22Rv1 (cell line): ENCODE data around the gene RAX2.
"Not testable (repeated sequence)": the region's sequence is repeated elsewhere in the genome, so short reads cannot be mapped to it uniquely, and the experiment has no call there.

ENCODE experiments used
- H3K27ac ChIP-seq: fragments of 450-650 bp; 2 replicates; pipeline ENCODE4 v1.5.1; 2017
- CTCF ChIP-seq: fragments of 450-650 bp; IDR thresholded peaks from 2 replicates; pipeline ENCODE4 v1.5.1; 2017; ENCODE audit warnings: mild to moderate bottlenecking
- ZFX ChIP-seq: fragments of 450-650 bp; IDR thresholded peaks from 2 replicates; pipeline ENCODE4 v1.6.1; 2017; ENCODE audit warnings: antibody characterized with exemption, borderline replicate concordance

Gene RAX2

GRCh38 chr19:3771906-3772455 lies at the start of gene RAX2:
Gene RAX2 (minus strand): TSS chr19:3772228. CDS start chr19:3771742, 486 bp downstream.
- H3K27ac ChIP-seq = no peak within 1 kb of the TSS
- TF ChIP-seq ZFX (no peak), CTCF (no peak)

GRCh38 chr19:3821156-3821555 lies 49.1 kb upstream of the RAX2 start:
- TF ChIP-seq CTCF = no peak
- no peak for TF ChIP-seq ZFX
- no peak overlapping the region for H3K27ac ChIP-seq

GRCh38 chr19:3819989-3820388 lies 48.0 kb upstream of the RAX2 start:
- no peak for TF ChIP-seq CTCF
- no peak overlapping the region for H3K27ac ChIP-seq

- H3K27ac ChIP-seq = no peak overlapping the region
- TF ChIP-seq CTCF (no peak), ZFX (no peak)
Observed at GRCh38 chr19:3818918-3819317, 46.9 kb upstream of the RAX2 start.

GRCh38 chr19:3818466-3818865 lies 46.4 kb upstream of the RAX2 start:
- no peak overlapping the region for H3K27ac ChIP-seq
- TF ChIP-seq CTCF (no peak), ZFX (no peak)

- H3K27ac ChIP-seq = no peak overlapping the region
- no peak for TF ChIP-seq ZFX
- no peak for TF ChIP-seq CTCF
Observed at GRCh38 chr19:3817761-3818160, 45.7 kb upstream of the RAX2 start.

GRCh38 chr19:3816566-3817218 lies 44.7 kb upstream of the RAX2 start:
- TF ChIP-seq CTCF (no peak), ZFX (no peak)
- H3K27ac ChIP-seq = no peak overlapping the region

- not testable (repeated sequence) for H3K27ac ChIP-seq
Observed at GRCh38 chr19:3816148-3816547, 44.1 kb upstream of the RAX2 start.
